ENCODE results near the gene CNIH3.

CNIH3 gene

DNA sequence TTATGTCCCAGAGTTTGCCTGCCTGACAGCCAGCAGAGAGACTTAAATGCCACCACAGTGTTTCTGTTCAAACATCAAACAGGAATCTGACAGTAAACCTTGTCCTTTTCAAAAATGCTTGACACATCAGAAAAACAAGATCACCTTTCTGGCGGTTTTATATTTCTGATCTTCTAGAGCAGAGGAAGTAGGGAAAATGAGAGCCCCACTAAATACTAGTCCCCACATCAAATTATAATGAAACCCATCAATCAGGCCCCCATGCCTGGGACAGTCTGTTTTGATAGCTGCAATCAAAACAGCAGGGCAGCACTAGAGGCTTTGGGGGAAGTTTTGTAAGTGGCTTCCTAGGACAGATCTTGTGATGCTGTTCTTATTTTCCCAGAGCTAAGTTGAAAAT is 129.3 kb downstream of the CNIH3 start:
- Histone ChIP-seq H3F3A (ENCODE audit: control insufficient read depth, insufficient read depth) (no peaks in the 10 kb centered on the region), H3K4me1 (ENCODE audit: control insufficient read depth, low read length) (no peaks in the 10 kb centered on the region), H3K9me3 (ENCODE audit: control insufficient read depth, insufficient read depth, low read length) (no peaks in the 10 kb centered on the region), H3K36me3 (ENCODE audit: control insufficient read depth, low read length) (no peaks in the 10 kb centered on the region), H3K4me2 (ENCODE audit: low read length) (no peak overlapping the region), H4K20me1 (ENCODE audit: control insufficient read depth, insufficient read depth, low read depth, low read length) (no peaks in the 10 kb centered on the region), H3K4me3 (ENCODE audit: low read length) (no peak overlapping the region), H3K27me3 (ENCODE audit: control insufficient read depth, low read length) (peaks cover 3% of the 10 kb centered on the region; the same call in 1 of the 2 replicates), H3K27ac (ENCODE audit: low read depth, low read length) (no peak overlapping the region), H3K79me2 (ENCODE audit: control insufficient read depth, low read length) (no peaks in the 10 kb centered on the region), H3K9me2 (replicated peaks; ENCODE audit: control insufficient read depth, low read length) (no peaks in the 10 kb centered on the region)
- TF ChIP-seq EZH2phosphoT487 (IDR thresholded peaks at IDR 0.05; ENCODE audit: borderline replicate concordance, low read length) = no peak
- TF ChIP-seq, protein P1, sequence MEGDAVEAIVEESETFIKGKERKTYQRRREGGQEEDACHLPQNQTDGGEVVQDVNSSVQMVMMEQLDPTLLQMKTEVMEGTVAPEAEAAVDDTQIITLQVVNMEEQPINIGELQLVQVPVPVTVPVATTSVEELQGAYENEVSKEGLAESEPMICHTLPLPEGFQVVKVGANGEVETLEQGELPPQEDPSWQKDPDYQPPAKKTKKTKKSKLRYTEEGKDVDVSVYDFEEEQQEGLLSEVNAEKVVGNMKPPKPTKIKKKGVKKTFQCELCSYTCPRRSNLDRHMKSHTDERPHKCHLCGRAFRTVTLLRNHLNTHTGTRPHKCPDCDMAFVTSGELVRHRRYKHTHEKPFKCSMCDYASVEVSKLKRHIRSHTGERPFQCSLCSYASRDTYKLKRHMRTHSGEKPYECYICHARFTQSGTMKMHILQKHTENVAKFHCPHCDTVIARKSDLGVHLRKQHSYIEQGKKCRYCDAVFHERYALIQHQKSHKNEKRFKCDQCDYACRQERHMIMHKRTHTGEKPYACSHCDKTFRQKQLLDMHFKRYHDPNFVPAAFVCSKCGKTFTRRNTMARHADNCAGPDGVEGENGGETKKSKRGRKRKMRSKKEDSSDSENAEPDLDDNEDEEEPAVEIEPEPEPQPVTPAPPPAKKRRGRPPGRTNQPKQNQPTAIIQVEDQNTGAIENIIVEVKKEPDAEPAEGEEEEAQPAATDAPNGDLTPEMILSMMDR (IDR thresholded peaks at IDR 0.05; ENCODE audit: low read depth, low read length, poor library complexity, severe bottlenecking) = no peak

DNA sequence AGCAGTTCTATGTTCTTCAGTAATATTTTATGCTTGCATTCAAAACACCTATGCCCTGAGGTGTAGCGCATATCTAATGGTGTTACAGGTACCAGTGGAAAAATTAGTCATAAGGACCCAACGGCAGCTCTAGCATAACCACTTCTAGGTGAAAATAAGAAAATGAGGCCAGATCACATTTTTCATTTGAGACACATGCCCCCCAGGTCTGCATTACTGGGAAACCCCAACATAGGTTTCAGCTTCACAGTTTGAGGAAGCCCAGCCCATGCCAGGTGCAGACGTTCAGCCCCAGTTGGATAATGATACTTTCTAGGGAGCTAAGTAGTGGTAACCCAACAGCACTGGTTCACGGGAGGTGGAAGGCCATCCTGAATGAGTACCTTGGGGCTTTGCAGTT is 129.8 kb downstream of the CNIH3 start:
- H3K9me2 ChIP-seq (replicated peaks; ENCODE audit: control insufficient read depth, low read length) = no peaks in the 10 kb centered on the region
- H4K20me1 ChIP-seq (ENCODE audit: control insufficient read depth, insufficient read depth, low read depth, low read length) = no peaks in the 10 kb centered on the region
- no peaks in the 10 kb centered on the region for H3K4me1 ChIP-seq (ENCODE audit: control insufficient read depth, low read length)
- no peaks in the 10 kb centered on the region for H3F3A ChIP-seq (ENCODE audit: control insufficient read depth, insufficient read depth)
- peaks cover 3% of the 10 kb centered on the region; the same call in 1 of the 2 replicates for H3K27me3 ChIP-seq (ENCODE audit: control insufficient read depth, low read length)
- H3K9me3 ChIP-seq (ENCODE audit: control insufficient read depth, insufficient read depth, low read length) = no peaks in the 10 kb centered on the region
- H3K27ac ChIP-seq (ENCODE audit: low read depth, low read length) = no peak overlapping the region
- no peaks in the 10 kb centered on the region for H3K79me2 ChIP-seq (ENCODE audit: control insufficient read depth, low read length)
- H3K36me3 ChIP-seq (ENCODE audit: control insufficient read depth, low read length) = no peaks in the 10 kb centered on the region
- TF ChIP-seq, protein P1 (IDR thresholded peaks at IDR 0.05; ENCODE audit: low read depth, low read length, poor library complexity, severe bottlenecking) = no peak
- no peak for TF ChIP-seq EZH2phosphoT487 (IDR thresholded peaks at IDR 0.05; ENCODE audit: borderline replicate concordance, low read length)
- H3K4me2 ChIP-seq (ENCODE audit: low read length) = no peak overlapping the region
- H3K4me3 ChIP-seq (ENCODE audit: low read length) = no peak overlapping the region

- Histone ChIP-seq H3K79me2 (ENCODE audit: control insufficient read depth, low read length) (no peaks in the 10 kb centered on the region), H3K27ac (ENCODE audit: low read depth, low read length) (no peak overlapping the region), H3K36me3 (ENCODE audit: control insufficient read depth, low read length) (no peaks in the 10 kb centered on the region), H4K20me1 (ENCODE audit: control insufficient read depth, insufficient read depth, low read depth, low read length) (no peaks in the 10 kb centered on the region), H3K4me1 (ENCODE audit: control insufficient read depth, low read length) (no peaks in the 10 kb centered on the region), H3K9me3 (ENCODE audit: control insufficient read depth, insufficient read depth, low read length) (no peaks in the 10 kb centered on the region), H3K4me3 (ENCODE audit: low read length) (no peak overlapping the region), H3K4me2 (ENCODE audit: low read length) (no peak overlapping the region), H3K9me2 (replicated peaks; ENCODE audit: control insufficient read depth, low read length) (no peaks in the 10 kb centered on the region), H3F3A (ENCODE audit: control insufficient read depth, insufficient read depth) (no peaks in the 10 kb centered on the region), H3K27me3 (ENCODE audit: control insufficient read depth, low read length) (peaks cover 8% of the 10 kb centered on the region; the same call in 1 of the 2 replicates)
- no peak for TF ChIP-seq EZH2phosphoT487 (IDR thresholded peaks at IDR 0.05; ENCODE audit: borderline replicate concordance, low read length)
- TF ChIP-seq, protein P1 (IDR thresholded peaks at IDR 0.05; ENCODE audit: low read depth, low read length, poor library complexity, severe bottlenecking) = no peak
Observed at GRCh38 chr1:224747578-224747977, 131.5 kb downstream of the CNIH3 start.
